Left ventricle myocardium inferior (tissue), 1 donor: ENCODE results near the gene CEBPZ. TPM values are rescaled to one million over a fixed set of nuclear protein-coding genes. Genes with fewer than 3 reads are reported as not detected.

Source experiments
- DNase-seq: peaks from one replicate; pipeline ENCODE4 v3.0.0-alpha.2; 2020
- H3K27ac ChIP-seq: fragments of 200-600 bp; replicated peaks from 2 replicates; pipeline ENCODE4 v1.8.0; 2021
- H3K27me3 ChIP-seq: fragments of 200-600 bp; 2 replicates; pipeline ENCODE4 v1.8.0; 2021; ENCODE audit warnings: low read depth
- H3K36me3 ChIP-seq: fragments of 200-600 bp; 2 replicates; pipeline ENCODE4 v1.8.0; 2021
- H3K4me1 ChIP-seq: fragments of 200-600 bp; 2 replicates; pipeline ENCODE4 v1.8.0; 2021
- H3K4me3 ChIP-seq: fragments of 200-600 bp; 2 replicates; pipeline ENCODE4 v1.8.0; 2021; ENCODE audit warnings: mild to moderate bottlenecking, moderate library complexity
- H3K9me3 ChIP-seq: fragments of 200-600 bp; replicated peaks from 2 replicates; pipeline ENCODE4 v1.8.0; 2021
- CTCF ChIP-seq: fragments of 200-600 bp; IDR thresholded peaks from 2 replicates; pipeline ENCODE4 v1.8.0; 2021; ENCODE audit warnings: antibody characterized with exemption, mild to moderate bottlenecking, borderline replicate concordance
- intact Hi-C: fragments of 100-400 bp; cut with micrococcal nuclease; formaldehyde crosslinking; loops from one replicate; pipeline ENCODE4 v1.11.0; 2022
- total RNA-seq: library from RNA; stranded (reverse); fragmentation: NEBNext Ultra II Directional; extraction: Animal tissue kit (Norgen Biotek cat#: 25700); gene quantifications from one replicate; pipeline ENCODE4 v1.2.1, GENCODE V29; 2021
- donor health status: DM: no; HTN: yes; CAD: no; lungs with severe emphysema.

The CEBPZ gene
- total RNA-seq, 1 donor from 2014 or later = 25.3 TPM

DNA sequence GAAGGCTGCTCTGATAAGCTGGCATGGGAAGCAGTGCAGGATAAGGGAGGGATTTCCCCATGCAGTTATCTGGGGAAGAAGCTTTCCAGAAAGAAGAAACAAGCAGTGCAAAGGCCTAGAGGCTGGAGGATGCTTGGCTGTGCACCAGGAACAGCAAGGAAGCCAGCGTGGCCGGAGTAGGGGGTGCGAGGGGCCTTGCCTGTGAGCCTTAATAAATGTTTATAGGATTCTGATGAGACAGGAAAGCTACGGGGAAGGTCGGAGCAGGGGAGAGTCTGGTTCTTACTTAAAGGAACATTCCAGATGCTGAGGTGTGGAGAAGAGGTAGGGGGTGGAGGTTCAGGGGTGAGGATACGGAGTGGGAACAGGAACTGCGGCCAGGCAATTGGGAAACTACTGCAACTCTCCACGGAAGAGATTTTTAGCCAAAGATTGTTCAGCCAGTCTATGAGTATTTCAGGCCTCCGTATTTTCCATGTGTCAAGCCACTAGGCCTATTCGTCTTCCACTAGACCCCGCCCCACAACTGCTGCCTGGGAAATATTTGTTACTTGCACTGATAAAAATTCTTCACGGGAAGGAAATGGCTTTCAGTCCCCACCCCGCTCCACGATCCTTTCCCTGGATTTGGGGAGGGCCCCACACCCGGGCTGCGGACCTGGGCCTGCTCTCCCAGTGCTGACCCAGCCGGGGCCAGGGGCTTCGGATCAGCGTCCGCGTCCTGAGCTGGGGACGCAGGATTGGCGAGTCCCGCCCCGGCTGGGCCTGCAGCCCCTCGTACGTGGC, 75.1 kb downstream of the CEBPZ start:
- Histone ChIP-seq H3K9me3 (no peaks in the 10 kb centered on the region), H3K27ac (peak overlapping the region; percentile 90), H3K4me1 (peaks cover 30% of the 10 kb centered on the region), H3K27me3 (no peaks in the 10 kb centered on the region), H3K36me3 (peaks cover 4% of the 10 kb centered on the region), H3K4me3 (peak overlapping the region; percentile 87)
- intact Hi-C loops = no loop called here
- peak; percentile 41 for DNase-seq
- TF ChIP-seq CTCF = no peak

- intact Hi-C loops = no loop called here
- peaks cover 40% of the 10 kb centered on the region for H3K4me1 ChIP-seq
- TF ChIP-seq CTCF = no peak
- DNase-seq = no peak
- H3K36me3 ChIP-seq = peaks cover 4% of the 10 kb centered on the region
- H3K4me3 ChIP-seq = no peak overlapping the region
- H3K27me3 ChIP-seq = no peaks in the 10 kb centered on the region
- no peaks in the 10 kb centered on the region for H3K9me3 ChIP-seq
- H3K27ac ChIP-seq = no peak overlapping the region
Observed at GRCh38 chr2:37154785-37155184, 76.6 kb downstream of the CEBPZ start.

- no peak for DNase-seq
- no peak overlapping the region for H3K27ac ChIP-seq
- H3K36me3 ChIP-seq = peaks cover 14% of the 10 kb centered on the region
- intact Hi-C loops = no loop called here
- no peak overlapping the region for H3K4me3 ChIP-seq
- TF ChIP-seq CTCF = no peak
- no peaks in the 10 kb centered on the region for H3K27me3 ChIP-seq
- peaks cover 44% of the 10 kb centered on the region for H3K4me1 ChIP-seq
- no peaks in the 10 kb centered on the region for H3K9me3 ChIP-seq
Observed at GRCh38 chr2:37153224-37153623, 78.2 kb downstream of the CEBPZ start.

Other genes starting within 250 kb of the CEBPZ start
- 20.0 TPM for gene HEATR5B, start 147.2 kb downstream of the CEBPZ start, total RNA-seq
- 6.3 TPM for gene GPATCH11, start 147.1 kb downstream of the CEBPZ start, total RNA-seq
- gene EIF2AK2, start 74.6 kb downstream of the CEBPZ start, total RNA-seq = 23.8 TPM
- gene SULT6B1, start 42.9 kb downstream of the CEBPZ start, total RNA-seq = not detected
- 61.3 TPM for gene CEBPZOS, start 35.1 kb downstream of the CEBPZ start, total RNA-seq
- gene NDUFAF7, start 62 bp upstream of the CEBPZ start, total RNA-seq = 27.5 TPM
- gene PRKD3, start 93.2 kb upstream of the CEBPZ start, total RNA-seq = 14.8 TPM
- 2.0 TPM for gene QPCT, start 113.0 kb upstream of the CEBPZ start, total RNA-seq